Stimulated activated CD8-positive, alpha-beta memory T cell treated with anti-CD3 and anti-CD28 coated beads, Interleukin-12 subunit alpha, Interleukin-12 subunit beta, amount 100 ng/mL, for 1 hour (primary cell): Measurements from ENCODE around the gene TNFAIP8L3.
"Not testable (repeated sequence)": the region's sequence is repeated elsewhere in the genome, so short reads cannot be mapped to it uniquely, and the experiment has no call there.

Source experiments
- DNase-seq: peaks from one replicate; pipeline ENCODE4 v3.0.0-alpha.2; 2020; ENCODE audit warnings: low read depth

Gene TNFAIP8L3

DNA sequence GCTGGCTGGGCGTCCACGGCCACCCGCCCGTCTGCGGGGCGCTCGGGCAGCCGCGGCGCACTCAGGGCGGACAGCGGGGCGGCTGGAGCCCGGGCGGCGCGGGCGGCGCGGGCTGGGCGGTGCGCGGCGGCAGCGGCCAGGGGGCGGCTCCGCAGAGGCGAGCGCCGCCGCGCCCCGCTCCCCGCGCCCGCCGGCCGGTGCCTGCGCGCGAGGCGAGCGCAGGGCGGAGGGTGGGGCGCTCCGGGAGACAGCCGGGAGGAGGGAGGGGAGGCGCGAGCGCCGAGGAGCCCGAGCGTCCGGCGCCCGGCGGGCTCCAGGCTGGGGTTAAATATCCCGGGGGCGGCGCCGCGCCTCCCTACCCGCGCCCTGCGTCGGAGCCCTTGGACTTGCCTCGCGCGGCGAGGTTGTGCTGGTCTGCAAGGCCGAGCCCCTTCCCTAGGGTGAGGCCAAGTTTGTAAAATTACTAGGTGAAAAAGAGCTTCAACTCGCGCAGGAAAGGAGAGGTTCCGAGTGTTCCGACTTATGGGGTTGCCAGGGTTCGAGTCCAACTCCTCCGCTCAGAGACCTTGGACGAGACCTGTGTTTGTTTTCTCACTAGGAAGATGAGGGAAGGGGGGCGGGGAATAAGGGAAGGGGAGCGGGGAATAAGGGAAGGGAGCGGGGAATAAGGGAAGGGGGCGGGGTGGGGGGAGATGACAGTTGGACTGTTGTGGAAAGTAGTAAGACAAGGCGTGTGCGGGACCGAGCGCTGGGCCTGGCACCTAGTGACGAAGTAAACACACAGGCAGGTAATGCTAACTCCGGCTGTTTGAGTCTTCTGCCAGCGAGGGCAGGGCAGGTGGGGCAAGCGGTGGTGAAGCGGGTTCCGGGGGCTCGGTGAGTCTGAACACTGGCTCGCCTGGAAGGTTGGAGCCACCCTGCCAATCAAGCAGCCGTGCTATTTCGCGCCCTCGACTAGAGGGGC is at the start of gene TNFAIP8L3:
Gene TNFAIP8L3 (minus strand): TSS at position 301 of the 964 bp plus-strand sequence. CDS start 311 bp downstream, outside the sequence.
- no peak for DNase-seq

DNA sequence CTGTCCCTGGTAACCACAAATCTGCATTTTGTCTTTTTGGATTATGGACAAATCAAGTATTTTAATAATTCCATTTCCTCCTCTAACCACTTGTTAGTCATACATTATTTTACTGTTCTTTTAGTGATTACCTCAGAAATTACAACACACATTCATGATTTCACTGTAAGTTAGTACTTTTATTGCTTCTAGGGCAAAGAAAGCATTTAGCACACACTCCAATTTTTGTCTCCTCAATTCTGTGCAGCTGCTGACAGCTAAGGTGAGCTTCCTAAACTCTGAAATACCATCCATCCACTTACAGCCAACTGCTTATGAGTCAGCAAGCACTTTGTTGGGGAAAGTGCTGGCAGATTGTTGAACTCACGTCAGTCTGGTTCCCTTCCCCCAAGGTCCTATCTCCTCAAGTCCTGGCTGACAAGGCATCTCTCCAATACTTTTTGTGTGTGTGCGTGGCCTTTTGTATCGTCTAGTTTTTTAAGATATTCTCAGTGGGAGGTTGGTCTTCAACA is 49.4 kb upstream of the TNFAIP8L3 start:
- DNase-seq = no peak

DNA sequence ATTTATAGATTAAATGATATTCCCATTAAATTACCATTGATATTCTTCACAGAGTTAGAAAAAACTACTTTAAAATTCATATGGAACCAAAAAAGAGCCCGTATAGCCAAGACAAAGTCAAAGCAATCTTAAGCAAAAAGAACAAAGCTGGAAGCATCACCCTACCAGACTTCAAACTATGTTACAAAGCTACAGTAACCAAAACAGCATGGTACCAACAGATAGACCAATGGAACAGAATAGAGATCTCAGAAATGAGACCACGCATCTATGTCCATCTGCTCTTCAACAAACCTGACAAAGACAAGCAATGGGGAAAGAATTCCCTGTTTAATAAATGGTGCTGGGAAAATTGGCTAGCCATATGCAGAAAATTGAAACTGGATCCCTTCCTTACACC is 45.6 kb upstream of the TNFAIP8L3 start:
- not testable (repeated sequence) for DNase-seq

DNA sequence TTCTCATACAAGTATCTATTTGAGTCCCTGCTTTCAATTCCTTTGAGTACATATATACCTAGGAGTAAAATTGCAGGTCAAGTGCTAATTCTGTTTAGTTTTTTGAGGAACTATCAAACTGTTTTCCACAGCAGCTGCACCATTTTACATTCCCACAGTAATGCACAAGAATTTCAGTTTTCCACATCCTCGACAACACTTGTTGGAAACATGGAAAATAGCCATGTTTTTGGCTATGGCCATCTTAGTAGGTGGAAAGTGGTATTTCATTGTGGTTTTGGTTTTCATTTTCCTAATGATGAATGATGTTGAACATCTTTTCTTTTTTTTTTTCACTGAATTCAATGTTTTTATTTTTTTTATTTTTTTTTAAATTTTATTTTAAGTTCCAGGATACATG is 44.4 kb upstream of the TNFAIP8L3 start:
- DNase-seq = no peak

DNA sequence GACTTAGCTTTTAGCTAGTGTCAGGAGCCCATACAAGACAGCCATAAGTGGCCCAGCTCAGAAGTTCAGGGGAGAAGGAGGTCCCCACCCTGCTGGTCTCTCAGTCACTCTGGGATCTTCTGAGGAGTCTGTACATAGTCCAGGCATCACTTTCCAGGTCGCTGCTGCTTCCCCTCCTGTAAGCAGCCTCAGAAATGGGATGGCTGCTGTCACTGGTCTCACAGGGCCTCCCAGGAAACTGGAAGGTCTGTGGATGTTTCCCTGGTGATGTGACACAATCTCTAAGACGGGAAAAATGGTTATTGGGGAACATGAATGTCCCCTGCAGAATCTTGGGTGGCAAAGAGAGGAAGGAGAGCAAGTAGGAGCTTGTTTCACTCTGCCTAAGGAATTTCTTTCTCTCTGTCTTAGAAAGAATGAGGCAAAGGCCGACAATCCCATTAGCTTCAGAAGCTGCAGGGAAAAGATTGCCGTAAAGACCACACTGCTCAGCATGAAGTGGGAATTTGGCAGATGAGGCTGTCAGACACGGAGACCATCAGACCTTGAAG is 43.2 kb upstream of the TNFAIP8L3 start:
- DNase-seq = no peak

DNA sequence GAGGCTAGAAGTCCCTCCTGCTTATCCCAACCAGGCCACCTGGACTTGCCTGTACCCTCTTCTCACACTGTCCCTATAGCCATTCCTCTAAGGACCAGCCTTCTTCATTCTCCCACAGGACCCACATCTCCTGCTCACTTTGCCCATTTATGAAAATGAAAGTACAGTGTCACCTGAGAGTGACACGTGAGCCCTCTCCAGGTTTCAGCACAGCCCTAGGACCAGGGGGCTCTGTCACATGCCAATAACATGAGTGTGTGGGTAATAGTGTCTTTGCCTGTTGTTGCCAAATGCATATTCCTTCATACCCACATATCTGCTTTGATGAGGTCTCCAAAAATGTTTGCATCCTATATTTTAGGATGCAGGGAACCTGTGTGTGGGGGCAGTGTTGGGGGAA is 42.3 kb upstream of the TNFAIP8L3 start:
- no peak for DNase-seq

DNA sequence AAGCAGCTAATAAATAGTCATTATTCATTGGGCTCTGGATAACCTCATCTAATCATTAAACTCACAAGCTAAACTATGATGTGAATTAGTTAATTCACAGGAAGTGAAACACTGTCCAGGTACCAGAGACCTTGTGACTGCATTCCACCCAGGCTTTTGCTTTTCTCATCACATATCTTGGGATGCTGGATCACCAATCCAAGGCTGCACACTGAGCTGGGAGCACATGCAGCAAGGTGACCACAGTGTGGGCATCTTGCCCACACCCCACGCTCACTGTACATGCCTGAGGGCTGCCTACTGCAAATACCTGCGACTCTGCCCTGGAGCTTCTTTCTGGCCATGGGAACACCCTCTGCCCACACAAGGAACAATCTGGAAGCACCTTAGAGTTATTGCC is 40.6 kb upstream of the TNFAIP8L3 start:
- no peak for DNase-seq

DNA sequence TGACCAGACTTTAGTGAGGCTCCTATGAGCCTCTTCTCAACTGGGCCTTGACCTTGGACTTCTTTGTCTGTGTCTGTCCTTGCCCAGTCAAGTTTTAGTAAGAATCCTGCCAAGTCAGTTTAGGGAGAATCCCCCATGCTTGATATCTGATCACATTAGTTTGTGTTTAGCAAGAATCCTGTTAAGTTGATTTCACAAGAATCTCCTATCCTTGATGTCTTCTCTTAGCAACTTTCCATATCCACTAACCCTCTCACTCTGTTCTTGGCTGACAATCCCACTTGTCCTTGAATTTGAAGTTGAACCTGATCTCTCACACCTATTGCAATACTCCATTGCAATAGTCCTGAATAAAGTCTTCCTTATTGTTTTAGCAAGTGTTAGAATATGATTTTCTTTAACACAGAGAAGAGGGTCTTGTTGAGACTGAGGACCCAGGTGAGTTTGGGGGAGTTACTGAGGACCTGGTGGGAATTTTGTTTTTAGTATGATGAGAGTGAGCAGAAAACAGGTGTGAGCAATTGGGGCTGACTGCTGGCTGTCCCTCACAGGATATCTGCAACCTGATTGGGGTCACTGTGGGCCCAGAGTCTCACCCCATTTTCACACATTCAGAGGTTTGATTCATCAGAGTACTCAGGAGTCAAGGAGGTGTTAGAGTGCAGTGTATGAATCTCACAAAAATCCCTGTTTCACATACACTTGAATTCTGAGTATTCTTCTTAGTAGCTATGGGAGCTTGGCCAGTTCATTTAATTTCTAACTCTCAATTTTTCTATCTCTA is 39.9 kb upstream of the TNFAIP8L3 start:
- DNase-seq = no peak

DNA sequence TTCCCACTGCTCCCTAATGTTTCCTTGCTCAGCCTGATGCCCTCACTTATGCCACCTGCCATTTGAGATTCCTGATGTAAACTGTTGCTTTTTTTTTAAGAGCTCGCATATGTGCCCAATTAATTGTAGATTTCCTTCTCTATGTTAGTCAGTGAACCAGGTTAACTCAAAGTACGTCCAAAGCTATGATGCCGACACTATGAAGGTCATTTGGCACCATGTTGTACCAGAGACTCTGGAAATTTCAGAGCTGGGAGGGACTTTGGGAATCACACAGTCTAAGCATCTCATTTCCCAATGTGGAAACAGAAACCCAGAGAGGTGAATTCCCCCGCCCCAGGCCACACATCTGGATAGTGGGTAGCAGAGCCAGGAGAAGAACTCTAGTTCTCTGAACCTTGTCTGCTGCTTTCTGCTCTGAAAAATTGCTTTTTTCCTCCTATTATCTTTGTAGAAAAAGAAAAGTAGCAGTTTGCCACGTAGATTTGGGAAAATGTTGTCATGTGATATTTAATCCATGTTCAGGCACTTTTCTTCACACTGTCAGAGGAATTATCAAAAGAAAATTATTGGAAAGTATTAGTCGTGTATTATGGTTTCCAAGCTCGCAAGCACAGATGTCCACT is 38.5 kb upstream of the TNFAIP8L3 start:
- no peak for DNase-seq

DNA sequence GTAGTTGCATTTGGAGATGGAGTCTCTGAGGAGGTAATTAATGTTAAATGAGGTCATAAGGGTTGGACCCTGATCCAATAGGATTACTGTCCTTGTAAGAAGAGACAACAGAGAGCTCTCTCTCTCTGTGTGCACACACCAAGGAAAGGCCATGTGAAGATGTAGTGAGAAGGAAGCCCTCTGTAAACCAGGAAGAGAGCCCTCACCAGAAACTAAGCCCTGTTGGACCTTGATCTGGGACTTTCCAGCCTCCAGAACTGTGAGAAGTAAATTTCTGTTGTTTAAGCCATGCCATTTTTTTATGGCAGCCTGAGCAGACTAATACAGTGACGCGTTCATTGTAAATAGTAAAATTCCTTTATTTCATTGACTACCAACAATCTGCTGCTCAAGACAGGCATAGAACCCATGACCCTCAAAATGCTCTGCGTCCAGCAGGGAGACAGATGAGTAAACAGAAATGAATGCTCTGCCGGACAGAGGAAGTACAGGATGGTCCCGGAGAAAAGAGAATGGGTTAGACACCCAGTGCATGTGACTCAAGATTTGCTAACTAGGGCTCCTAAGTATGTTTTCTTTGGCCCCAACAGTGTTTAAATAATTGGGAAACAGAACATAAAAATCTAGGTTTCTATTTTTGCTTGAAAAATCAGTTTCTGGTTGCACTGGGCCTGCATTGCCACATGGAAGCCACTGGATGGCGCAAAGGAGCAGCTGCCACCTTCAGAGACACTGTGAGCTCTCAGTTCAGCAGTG is 37.9 kb upstream of the TNFAIP8L3 start:
- DNase-seq = no peak

DNA sequence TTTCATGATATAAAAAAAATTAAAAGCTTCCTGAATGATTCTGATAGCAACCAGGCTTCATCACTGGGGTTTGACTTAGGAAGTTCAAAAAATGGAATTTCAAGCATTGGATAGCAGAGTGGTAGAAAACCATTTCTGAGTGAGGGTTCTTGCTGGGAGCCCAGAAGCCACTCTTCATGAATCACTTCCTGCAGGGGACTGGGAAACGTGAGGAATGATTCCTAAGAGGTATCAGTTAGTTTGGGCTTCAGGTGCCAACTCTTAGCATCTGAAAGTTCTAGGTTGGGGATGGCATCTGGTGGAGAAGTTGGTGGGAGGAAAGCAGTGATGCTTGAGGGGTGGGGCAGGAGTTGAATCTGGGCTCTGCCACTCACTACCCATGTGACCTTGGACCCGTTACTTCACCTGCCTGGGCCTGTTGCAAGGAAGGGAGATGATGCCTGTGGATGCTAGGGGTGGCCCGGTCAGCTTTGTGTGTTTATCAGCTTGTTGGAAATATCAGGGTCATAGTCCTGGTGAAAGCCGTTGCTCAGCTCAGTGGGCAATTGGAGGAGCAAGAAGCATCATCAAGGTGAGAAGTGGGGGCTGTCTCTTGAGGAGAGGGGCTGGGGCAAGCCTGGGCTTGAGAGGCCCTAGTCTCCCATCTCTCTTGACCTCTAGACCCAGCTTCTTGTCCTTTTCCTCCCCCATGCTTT is 37.0 kb upstream of the TNFAIP8L3 start:
- DNase-seq = no peak

DNA sequence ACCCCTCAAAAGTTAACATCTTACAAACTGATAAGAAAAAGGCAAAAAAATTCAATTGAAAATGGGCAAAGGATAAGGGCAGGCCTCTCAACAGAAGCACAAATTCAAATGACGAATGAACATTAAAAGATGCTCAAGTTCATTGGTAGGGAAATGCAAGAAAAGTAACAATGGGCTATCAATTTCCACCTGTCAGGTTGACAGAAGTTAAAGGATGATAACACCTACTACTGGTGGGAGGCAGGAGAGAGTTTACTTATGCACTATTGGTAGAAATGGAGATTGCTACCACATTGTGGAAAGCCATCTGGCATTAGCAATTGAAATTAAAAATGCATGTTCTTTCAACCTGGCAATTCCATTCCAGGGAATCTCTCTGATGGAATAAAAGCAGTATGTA is 35.6 kb upstream of the TNFAIP8L3 start:
- no peak for DNase-seq

DNA sequence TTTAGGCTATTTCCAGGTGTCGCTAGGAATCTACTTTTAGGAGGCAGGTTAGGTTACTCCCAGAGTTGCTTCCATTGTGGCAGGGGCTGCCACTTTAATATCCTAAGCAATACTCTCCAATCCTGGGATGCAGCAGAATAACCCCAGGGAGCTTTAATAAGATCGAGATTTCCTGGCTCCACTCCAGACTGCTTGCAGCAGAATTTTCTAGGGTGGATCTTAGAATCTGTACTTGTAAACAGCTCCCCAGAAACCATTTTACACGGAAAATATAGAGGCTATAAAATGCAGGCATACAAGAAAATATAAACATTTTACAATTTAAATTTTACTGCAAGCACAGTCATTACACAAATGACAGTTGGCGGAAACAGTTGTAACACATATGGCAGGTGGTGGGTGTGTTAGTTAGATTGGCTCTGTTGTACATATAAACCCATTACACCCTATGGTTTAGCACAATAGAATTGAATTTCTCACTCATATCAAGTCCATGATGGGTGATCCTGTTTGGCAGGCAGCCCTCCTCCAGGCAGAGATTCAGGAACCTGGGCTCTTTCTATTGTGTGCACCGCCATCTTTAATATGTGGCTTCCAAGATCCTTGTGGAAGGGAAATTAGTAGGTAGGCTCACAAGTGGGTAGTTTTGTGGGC is 35.0 kb upstream of the TNFAIP8L3 start:
- no peak for DNase-seq

DNA sequence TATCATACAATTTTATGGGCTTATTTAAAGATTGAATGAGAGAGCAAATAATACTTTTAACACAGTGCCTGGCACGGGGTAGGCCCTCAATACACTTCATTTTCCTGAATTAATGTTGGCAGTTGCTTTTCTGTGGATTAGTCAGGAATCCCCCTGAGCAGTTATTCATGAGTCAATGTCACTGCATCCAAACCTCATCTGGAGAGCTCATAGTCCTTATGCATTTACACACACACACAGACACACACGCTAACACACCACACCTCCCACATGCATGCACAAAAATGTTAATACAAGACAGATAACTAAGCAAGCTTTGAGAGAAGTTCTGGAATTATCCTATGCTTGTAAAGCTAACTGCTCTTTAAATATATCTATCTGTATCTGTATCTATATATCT is 34.0 kb upstream of the TNFAIP8L3 start:
- DNase-seq = no peak

DNA sequence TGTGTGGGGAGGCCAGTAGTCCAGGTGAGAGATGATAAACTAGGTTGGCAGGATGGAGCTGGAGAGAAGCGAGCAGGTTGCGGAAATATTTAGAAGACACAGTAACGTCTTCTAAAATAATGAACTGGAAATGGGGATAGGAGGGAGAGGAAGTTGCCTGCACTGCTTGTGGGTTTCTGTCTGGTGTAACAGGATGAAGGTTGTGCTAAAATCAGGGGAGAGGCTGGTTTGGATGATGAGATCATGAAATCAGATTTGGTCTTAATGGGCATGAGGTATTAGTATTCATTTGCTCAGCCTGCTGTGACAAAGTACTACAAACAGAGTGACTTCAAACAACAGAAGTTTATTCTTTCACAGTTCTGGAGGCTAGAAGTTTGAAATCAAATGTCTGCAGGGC is 32.1 kb upstream of the TNFAIP8L3 start:
- no peak for DNase-seq

DNA sequence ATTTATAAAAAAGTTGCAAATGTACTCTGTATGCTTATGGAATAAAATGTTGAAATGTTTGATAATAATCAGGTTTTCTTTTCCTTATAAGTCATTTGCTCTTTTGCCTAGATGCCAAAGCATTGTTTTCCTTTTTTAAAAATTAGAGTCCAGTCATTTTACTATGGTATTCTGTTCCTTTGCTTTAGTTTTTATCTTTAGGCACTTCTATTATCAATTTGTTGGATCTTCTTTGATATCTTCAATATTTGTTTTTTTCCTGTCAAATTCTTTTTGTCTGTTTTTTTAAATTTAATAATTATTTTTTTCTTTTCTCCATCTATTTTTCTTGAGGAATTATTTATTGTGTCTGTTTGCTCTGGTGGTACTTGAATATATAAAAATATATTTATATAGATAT is 28.3 kb upstream of the TNFAIP8L3 start:
- DNase-seq = not testable (repeated sequence)

DNA sequence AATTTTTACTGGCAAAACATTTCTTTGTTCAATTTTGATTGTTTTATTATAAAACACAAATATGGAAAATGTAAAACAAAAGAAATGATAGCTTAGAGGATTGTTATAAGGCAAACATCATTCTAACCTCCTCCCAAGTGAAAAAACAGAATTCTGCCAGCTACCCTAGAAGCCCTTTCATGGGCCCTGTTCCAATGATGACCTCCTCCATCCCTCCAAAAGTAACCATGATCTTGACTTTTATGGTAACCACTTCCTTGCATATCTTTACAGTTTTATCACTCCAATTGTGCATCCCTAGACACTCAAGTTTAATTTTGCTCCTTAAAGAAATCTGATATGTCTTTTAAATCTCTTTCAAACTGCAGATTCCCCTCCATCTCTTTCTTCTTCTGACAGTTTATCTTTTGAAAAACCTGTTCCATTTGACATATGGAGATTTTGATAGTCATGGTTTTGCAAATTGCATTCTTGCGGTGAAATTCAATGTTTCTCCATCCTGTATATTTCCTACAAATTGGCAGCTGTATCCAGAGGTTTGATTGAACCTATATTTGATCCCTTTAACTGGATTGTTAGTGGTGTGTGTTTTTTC is 27.0 kb upstream of the TNFAIP8L3 start:
- DNase-seq = no peak

DNA sequence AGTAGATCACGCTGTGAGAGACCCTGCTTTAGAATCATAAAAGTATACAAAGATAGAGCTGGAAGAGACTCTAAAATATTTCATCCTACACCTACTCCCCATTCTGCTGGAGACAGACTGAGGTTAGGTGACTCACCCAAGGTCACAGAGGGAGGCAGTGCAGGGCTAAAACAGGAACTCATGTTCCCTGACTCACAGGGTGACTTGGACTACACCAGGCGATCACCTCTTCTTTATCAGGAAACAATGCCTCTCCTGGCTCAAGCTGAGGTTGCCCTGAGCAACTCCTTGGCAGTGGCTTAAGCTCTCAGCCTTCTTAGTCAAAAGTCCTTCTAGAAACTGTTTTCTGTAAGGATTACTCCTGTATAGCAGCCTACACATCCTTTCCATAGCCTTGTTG is 26.4 kb upstream of the TNFAIP8L3 start:
- DNase-seq = no peak

DNA sequence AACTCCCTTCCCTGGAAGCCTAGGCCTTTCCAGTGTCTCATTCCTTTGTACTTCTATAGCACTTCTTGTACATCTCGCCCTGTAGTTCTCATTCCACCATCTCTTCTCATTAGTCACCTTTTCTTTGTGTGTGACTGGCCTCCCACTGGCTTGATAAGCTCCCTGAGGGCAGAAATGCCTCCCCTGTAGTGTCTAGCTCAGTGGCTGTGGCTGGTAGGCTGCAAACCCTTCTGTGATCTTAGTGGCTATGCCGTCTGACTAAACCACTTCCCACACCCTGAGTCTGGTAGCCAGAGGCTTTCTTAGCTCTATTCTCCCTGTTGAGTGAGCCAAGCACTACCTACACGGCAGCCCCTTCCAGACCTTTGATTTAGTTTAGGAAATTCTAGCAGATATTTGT is 24.4 kb upstream of the TNFAIP8L3 start:
- DNase-seq = no peak

DNA sequence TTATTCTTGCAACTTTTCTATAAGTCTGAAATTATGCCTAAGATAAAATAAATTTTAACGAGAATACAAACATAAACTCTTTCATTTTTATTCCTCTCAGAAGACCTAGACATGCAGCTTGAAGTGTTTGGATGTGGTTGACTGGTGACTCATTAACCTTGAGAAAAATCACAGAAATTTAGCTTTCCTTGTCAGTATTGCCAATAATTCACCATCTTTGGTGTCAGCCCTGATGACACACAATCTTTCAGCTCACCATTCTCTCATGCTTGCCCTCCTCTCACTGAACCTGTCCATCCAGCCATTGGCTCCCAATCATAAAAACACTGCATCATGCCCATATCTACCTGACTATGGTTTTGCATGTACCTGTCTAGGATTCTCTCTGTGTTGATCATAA is 22.6 kb upstream of the TNFAIP8L3 start:
- no peak for DNase-seq
